Spleen (tissue), 7 donors: ENCODE measurements around the gene SERBP1.

Experiments used
- POLR2AphosphoS5 ChIP-seq, 3 donors: sonication (generic); formaldehyde crosslinking; IDR thresholded peaks; one replicate each; pipeline ENCODE4 v1.5.1; 2017; ENCODE audit warnings: antibody characterized with exemption in 3 of 3
- TF ChIP-seq, protein P1 (sequence below), 11 experiments: fragments of 200-600 bp in 7 of 11; fragments of 450-650 bp in 4 of 11; sonication (generic) in 4 of 11; IDR thresholded peaks in 8 of 11; conservative IDR thresholded peaks in 3 of 11; 1 replicate in 7 of 11; 2 replicates in 4 of 11; pipeline versions ENCODE4 v1.4.0 to v1.8.0; 2016 to 2021; ENCODE audit warnings: antibody characterized with exemption in 11 of 11, inconsistent platforms in 4 of 11, mild to moderate bottlenecking in 1 of 11
- donor health status: DM: no; HTN: no; CAD: no; lungs with moderate emphysema.
- donor health status: DM: no; HTN: no; CAD: no.
- donor health status: DM: no; HTN: no; CAD: no.

DNA sequence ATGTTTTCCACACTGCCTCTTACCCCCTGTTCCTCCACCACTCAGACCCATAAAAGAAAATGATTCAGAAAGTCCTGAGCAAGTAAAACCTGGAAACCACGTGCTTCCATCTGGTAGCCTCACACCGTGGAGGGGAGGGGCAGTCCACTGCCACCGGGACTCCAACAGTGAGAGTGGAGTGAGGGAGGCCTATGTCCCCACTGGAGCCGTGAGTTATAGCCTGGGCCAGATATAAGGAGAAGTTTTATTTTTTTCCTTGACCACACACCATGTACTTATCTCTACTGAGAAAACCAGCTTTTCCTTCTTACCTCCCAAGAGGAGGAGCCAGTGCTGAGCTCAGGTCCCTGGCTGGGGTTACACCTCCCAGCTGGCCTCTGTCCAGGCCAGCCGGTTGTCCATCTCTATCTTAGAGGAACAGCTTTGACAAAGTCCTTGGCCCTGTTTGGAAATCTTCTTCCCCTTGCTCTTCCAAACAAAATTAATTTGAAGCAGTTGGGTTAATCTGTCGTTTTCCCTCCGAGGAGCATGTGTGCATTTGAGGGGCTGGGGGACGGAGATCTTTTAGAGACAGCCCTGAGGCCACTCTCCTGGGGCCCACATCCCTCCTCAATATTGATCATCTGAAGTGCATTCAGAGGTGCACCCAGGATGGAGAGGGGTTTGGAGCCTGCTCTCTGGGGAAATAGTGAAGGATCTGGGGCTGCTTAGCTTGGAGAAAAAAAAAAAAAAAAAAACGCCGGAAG lies 49.1 kb upstream of the SERBP1 start:
- TF ChIP-seq POLR2AphosphoS5 (IDR thresholded peaks at IDR 0.05): no peak
- TF ChIP-seq, protein P1, sequence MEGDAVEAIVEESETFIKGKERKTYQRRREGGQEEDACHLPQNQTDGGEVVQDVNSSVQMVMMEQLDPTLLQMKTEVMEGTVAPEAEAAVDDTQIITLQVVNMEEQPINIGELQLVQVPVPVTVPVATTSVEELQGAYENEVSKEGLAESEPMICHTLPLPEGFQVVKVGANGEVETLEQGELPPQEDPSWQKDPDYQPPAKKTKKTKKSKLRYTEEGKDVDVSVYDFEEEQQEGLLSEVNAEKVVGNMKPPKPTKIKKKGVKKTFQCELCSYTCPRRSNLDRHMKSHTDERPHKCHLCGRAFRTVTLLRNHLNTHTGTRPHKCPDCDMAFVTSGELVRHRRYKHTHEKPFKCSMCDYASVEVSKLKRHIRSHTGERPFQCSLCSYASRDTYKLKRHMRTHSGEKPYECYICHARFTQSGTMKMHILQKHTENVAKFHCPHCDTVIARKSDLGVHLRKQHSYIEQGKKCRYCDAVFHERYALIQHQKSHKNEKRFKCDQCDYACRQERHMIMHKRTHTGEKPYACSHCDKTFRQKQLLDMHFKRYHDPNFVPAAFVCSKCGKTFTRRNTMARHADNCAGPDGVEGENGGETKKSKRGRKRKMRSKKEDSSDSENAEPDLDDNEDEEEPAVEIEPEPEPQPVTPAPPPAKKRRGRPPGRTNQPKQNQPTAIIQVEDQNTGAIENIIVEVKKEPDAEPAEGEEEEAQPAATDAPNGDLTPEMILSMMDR (IDR thresholded peaks at IDR 0.05 in 8 of 11, conservative IDR thresholded peaks at IDR 0.05 in 3 of 11): no peak
